T-helper 9 cell (primary cell): ENCODE data around the gene FXYD6.

Experiments
- DNase-seq: peaks from one replicate; pipeline ENCODE4 v3.0.0-alpha.2; 2020

The FXYD6 gene

GRCh38 chr11:117910525-117910924 lies 34.1 kb upstream of the FXYD6 start:
- no peak for DNase-seq

- DNase-seq: no peak
Observed at GRCh38 chr11:117909611-117910382, 33.3 kb upstream of the FXYD6 start.

GRCh38 chr11:117908959-117909610 lies 32.6 kb upstream of the FXYD6 start:
- DNase-seq: no peak

DNA sequence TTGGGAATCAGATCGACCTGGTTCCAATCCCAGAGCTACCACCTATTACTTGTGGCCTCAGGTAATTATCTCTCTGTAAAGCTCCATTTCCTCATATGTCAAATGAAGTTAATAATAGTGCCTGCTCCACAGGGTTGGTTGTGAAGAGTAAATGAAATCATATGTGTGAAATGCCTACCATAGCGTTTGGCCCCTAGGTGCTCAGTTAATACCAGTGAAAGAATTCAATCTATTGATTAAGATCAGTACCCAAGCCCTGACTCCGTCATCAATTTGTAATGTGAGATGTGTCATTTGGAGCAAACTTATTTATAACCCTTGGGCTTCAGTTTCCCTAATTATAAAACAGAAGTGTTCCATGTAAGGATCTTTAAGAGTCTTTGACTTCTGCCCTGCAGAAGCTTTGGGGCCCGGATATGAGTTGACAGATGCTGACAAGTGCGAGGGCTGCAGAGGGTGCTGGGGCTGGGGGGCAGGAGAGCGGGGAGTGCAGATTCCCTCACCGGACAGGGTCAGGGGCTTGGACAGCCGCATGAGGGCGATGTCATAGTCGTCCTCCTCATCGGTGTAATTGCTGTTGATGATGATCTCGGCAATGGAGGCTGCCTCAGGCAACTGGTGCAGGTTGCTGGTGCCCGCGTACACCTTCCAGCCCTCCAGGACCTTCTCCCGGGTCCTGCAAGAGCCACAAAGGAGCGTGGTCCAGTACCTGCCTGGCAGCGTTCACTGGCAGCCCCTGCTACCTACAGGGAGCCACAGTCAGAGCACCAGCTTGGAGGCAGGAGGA lies 31.8 kb upstream of the FXYD6 start:
- DNase-seq: no peak

GRCh38 chr11:117907276-117908108 lies 31.0 kb upstream of the FXYD6 start:
- DNase-seq: peak; percentile 37

DNA sequence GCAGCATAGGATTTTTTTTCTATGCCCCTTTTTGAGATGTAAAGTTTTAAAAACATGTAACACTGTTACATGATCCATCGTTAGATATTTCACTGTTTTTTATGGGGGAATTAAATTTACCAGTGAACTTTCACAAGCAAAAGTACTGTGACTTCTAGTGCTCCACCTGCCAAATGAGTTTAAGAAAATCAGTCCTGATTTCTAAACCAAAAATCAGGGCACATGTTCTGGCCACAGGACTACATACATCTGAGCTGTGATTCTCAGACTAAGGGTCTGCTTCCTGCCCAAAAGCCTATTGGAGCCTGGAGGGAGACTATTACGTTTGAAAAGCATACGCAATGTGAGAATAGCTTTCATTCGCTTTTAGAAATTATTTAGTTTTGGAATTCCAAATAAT lies 30.3 kb upstream of the FXYD6 start:
- no peak for DNase-seq

GRCh38 chr11:117906126-117906525 lies 29.7 kb upstream of the FXYD6 start:
- no peak for DNase-seq

DNA sequence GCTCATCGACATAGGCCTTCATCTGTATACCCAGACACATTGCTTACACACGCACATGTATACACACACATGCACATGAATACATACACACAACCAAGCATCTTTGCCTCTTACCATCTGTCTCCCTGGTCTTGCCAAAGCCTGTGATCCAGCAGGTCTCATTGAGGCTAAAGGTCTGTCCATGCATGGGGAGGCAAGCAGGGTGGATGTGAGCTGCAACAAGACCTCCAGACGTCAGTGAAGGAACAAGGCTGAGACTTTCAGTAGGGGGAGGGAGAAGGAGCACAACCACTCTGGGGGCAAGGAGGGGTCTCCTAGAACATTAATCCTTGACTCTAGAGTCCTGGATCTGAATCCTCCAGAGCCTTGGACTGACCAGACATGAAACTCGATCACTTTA lies 29.1 kb upstream of the FXYD6 start:
- no peak for DNase-seq

GRCh38 chr11:117903505-117904382 lies 27.3 kb upstream of the FXYD6 start:
- no peak for DNase-seq

DNA sequence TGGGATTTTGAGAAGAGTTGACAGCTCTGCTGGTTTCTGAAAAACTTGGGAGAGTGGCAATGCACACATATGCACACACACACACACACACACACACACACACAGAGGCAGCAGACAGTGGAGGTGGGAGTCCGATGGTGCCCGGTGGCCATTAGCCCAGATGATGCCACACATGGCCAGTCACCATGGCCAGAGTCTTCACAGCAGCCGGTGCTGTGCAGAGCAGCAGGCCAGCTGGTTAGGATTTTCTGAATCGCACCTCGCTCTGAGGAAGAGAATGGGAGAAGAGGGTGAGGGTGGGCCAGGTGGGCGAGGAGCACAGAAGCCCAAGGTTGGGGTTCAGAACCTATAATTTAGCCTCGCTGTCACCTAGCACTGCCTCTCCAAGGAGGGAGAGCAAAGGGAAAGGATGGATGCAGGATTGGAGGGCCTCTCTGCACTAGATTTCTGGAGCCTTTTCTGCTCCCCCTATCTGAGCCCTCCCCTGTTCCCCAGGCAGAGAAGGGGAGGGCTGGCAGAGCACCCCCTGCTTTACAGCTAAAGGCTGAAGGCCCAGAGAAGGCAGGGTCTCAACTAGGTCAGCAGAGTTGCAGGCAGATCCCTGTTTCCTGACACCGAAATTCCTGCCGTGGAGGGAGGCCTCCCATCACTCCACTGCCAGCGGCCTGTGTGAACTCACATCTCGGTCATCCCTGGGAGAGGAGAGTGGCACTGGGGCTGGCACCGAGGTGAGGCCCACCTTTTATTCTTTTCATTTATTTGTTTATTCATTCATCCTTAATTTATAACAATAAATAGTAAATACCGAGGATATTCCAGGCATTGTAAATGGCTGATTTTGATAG lies 25.8 kb upstream of the FXYD6 start:
- DNase-seq: no peak

DNA sequence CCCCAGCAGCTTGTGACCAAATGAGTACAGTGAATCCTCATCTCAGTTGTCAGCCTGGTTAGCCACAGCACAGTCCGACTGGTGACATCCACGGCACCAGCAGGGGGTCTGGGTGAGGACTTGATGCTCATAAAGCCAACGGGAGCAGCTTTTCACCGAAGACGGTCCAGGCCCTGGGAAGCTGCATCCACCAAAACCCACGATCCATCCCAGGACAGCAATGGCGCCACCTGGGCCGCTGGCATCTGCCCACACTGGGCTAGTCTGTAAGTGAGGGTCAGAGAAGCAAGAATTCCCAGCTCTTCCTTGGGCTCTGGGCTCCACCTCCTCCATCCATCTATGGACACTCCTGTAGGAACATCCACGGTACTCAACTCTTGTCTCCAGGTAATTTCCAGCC lies 25.1 kb upstream of the FXYD6 start:
- no peak for DNase-seq

- no peak for DNase-seq
Observed at GRCh38 chr11:117900720-117901440, 24.4 kb upstream of the FXYD6 start.

DNA sequence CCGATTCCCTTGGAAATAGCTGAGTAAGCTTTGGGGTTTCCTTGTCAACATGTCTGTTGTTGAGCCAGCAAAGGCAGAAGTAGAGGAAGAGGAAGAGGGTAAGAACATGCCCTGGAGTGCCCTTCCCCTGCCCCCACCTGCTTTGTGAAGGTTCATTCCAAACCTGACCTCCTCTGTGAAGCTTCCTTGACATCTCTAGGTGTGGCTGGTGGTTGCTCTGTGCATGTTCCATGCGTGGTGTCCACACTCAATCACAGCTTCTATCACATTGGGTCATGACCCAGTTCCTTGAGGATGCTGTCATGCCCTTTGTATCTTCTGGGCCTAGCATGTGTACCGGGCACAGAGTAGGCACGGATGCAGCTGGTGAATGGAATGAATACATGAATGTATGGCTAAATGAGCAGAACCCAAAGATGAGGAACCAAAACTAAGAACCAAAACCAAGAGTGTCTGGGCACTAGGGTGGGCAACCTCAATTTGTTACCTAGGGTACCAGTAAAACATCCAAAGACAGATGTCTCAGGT lies 23.7 kb upstream of the FXYD6 start:
- DNase-seq: no peak

GRCh38 chr11:117898059-117898458 lies 21.6 kb upstream of the FXYD6 start:
- no peak for DNase-seq

DNA sequence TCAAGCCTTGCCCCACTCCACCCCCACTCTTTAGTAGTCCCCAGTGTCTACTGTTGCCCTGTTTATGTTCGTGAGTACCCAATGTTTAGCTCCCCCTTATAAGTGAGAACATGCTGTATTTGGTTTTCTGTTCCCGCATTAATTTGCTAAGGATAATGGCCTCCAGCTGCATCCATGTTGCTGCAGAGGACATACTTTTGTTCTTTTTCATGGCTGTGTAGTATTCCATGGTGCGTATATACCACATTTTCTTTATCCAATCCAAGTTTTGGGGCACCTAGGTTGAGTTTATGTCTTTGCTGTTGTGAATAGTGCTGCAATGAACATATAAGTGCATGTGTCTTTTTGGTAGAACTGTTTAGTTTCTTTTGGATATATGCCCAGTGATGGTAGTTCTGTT lies 16.2 kb upstream of the FXYD6 start:
- no peak for DNase-seq

DNA sequence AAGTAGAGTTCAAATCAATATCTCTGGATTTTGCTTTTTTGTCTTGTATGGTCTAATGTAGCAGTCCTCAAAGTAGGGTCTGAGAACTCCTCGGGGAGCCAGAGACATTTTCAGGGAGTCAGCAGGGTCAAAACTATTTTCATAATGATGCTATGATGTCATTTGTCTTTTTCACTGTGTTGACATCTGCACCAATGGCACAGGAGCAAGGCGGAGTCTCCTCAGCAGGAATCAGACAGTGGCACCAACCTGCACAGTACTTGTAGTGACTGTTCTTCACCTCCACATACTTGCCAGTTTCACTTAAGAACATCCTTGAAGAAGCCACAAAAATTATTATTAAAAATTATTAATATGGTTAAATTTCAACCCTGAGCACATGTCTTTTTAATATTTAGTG lies 14.9 kb upstream of the FXYD6 start:
- DNase-seq: no peak

DNA sequence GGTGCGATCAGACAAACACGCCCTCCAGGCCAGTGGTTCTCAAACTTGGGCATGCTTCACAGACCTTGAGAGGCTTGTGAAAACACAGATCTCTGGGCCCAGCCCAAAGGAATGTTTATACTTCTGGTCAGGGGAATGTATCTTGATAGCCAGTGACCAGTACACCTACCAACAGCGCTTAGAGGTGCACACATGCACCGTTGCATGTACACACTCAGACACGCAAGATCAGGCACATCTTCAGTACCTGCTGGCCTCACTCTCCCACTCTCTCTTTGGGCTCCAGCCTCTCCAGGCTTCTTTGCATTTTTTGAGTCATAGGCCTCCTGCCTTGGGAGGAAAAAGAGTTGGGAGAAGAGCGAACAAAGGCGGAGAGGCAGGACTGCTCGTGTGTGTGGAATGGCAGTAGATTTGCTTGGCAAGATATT lies 11.7 kb upstream of the FXYD6 start:
- no peak for DNase-seq

- no peak for DNase-seq
Observed at GRCh38 chr11:117887431-117888138, 11.1 kb upstream of the FXYD6 start.

GRCh38 chr11:117885777-117886176 lies 9.3 kb upstream of the FXYD6 start:
- no peak for DNase-seq
